ENCODE data around the gene CAPNS2.
"Not testable (repeated sequence)": the region's sequence is repeated elsewhere in the genome, so short reads cannot be mapped to it uniquely, and the experiment has no call there.

Gene CAPNS2

GRCh38 chr16:55597928-55598327 lies 31.4 kb downstream of the CAPNS2 start:
- Histone ChIP-seq H3K4me3 (no peak overlapping the region), H3K27ac (no peak overlapping the region)
- DNase-seq (ENCODE audit: low spot score): no peak
- TF ChIP-seq CTCF (IDR thresholded peaks at IDR 0.05): no peak

GRCh38 chr16:55605754-55606336 lies 39.4 kb downstream of the CAPNS2 start:
- no peak overlapping the region for H3K4me3 ChIP-seq
- no peak overlapping the region for H3K27ac ChIP-seq
- TF ChIP-seq CTCF (IDR thresholded peaks at IDR 0.05): no peak
- no peak for DNase-seq (ENCODE audit: low spot score)

GRCh38 chr16:55613613-55614335 lies 47.3 kb downstream of the CAPNS2 start:
- Histone ChIP-seq H3K4me3 (no peak overlapping the region), H3K27ac (no peak overlapping the region)
- no peak for DNase-seq (ENCODE audit: low spot score)
- TF ChIP-seq CTCF (IDR thresholded peaks at IDR 0.05): no peak

- no peak for TF ChIP-seq CTCF (IDR thresholded peaks at IDR 0.05)
- no peak for DNase-seq (ENCODE audit: low spot score)
- Histone ChIP-seq H3K4me3 (no peak overlapping the region), H3K27ac (no peak overlapping the region)
These were observed 48.6 kb downstream of the CAPNS2 start for GRCh38 chr16:55615071-55615470.

GRCh38 chr16:55615670-55616069 lies 49.2 kb downstream of the CAPNS2 start:
- not testable (repeated sequence) for H3K27ac ChIP-seq; H3K4me3 ChIP-seq; DNase-seq (ENCODE audit: low spot score)
